ENCODE data around the gene PCF11. TPM values are rescaled to one million over a fixed set of nuclear protein-coding genes. Genes with fewer than 3 reads are reported as not detected.

Gene PCF11
- total RNA-seq, 4 donors from 2014 or later: 53.1 to 153 (median 75.3) TPM

GRCh38 chr11:83192606-83193245 lies 35.8 kb downstream of the PCF11 start:
- no peak for DNase-seq
- peak overlapping the region; percentile 69 to 92 (median 86) for H3K4me3 ChIP-seq
- H3K27ac ChIP-seq: peak overlapping the region; percentile 88 to 93 (median 90)
- no peaks in the 10 kb centered on the region for H3K27me3 ChIP-seq
- TF ChIP-seq POLR2A (IDR thresholded peaks at IDR 0.05) (no peak), CTCF (IDR thresholded peaks at IDR 0.05) (no peak)
- H3K4me1 ChIP-seq: peaks cover 0 to 23% (median 6%) of the 10 kb centered on the region in 4 donors
- no peaks in the 10 kb centered on the region for H3K9me3 ChIP-seq
- peaks cover 0 to 33% (median 0%) of the 10 kb centered on the region in 3 donors for H3K36me3 ChIP-seq

- H3K27me3 ChIP-seq: no peaks in the 10 kb centered on the region
- H3K27ac ChIP-seq: peak within 1 kb of the TSS; percentile 88 to 93 (median 90)
- peaks cover 0 to 31% (median 0%) of the 10 kb centered on the region in 3 donors for H3K36me3 ChIP-seq
- DNase-seq: peak; percentile 91 to 97 (median 91)
- TF ChIP-seq POLR2A (IDR thresholded peaks at IDR 0.05) (peak in 1 of 2 donors; percentile 27), CTCF (IDR thresholded peaks at IDR 0.05) (peak in 3 of 6 experiments; percentile 6 to 35 (median 21))
- peak within 1 kb of the TSS; percentile 69 to 92 (median 86) for H3K4me3 ChIP-seq
- H3K9me3 ChIP-seq: no peaks in the 10 kb centered on the region
- H3K4me1 ChIP-seq: peaks cover 0 to 23% (median 6%) of the 10 kb centered on the region in 4 donors
These were observed 36.7 kb downstream of the PCF11 start, which contains the start of gene ANKRD42 for GRCh38 chr11:83193315-83194280. Gene ANKRD42 (plus strand): TSS chr11:83193712. CDS start chr11:83194671, 959 bp downstream.

GRCh38 chr11:83194281-83195142 lies 37.6 kb downstream of the PCF11 start:
- Histone ChIP-seq H3K27ac (peak overlapping the region; percentile 88 to 93 (median 90)), H3K4me3 (peak overlapping the region; percentile 69 to 92 (median 86)), H3K27me3 (no peaks in the 10 kb centered on the region), H3K4me1 (peaks cover 0 to 23% (median 6%) of the 10 kb centered on the region in 4 donors), H3K9me3 (no peaks in the 10 kb centered on the region), H3K36me3 (peaks cover 0 to 22% (median 0%) of the 10 kb centered on the region in 3 donors)
- DNase-seq: peak; percentile 68 to 83 (median 76)
- TF ChIP-seq POLR2A (IDR thresholded peaks at IDR 0.05) (peak; percentile 10 to 21), CTCF (IDR thresholded peaks at IDR 0.05) (no peak)

- H3K4me3 ChIP-seq: peak overlapping the region in 3 of 4 donors; percentile 69 to 87 (median 86)
- H3K4me1 ChIP-seq: peaks cover 0 to 23% (median 6%) of the 10 kb centered on the region in 4 donors
- H3K36me3 ChIP-seq: peaks cover 0 to 16% (median 0%) of the 10 kb centered on the region in 3 donors
- H3K9me3 ChIP-seq: no peaks in the 10 kb centered on the region
- H3K27ac ChIP-seq: peak overlapping the region in 3 of 4 donors; percentile 88 to 93 (median 88)
- TF ChIP-seq POLR2A (IDR thresholded peaks at IDR 0.05) (no peak), CTCF (IDR thresholded peaks at IDR 0.05) (no peak)
- DNase-seq: no peak
- H3K27me3 ChIP-seq: no peaks in the 10 kb centered on the region
These were observed 38.2 kb downstream of the PCF11 start for GRCh38 chr11:83195143-83195466.

- Histone ChIP-seq H3K27ac (no peak overlapping the region), H3K4me1 (peaks cover 0 to 23% (median 6%) of the 10 kb centered on the region in 4 donors), H3K9me3 (no peaks in the 10 kb centered on the region), H3K27me3 (no peaks in the 10 kb centered on the region), H3K36me3 (peaks cover 0 to 10% (median 0%) of the 10 kb centered on the region in 3 donors), H3K4me3 (no peak overlapping the region)
- DNase-seq: no peak
- TF ChIP-seq CTCF (IDR thresholded peaks at IDR 0.05) (no peak), POLR2A (IDR thresholded peaks at IDR 0.05) (no peak)
These were observed 38.7 kb downstream of the PCF11 start for GRCh38 chr11:83195649-83196048.

All from Peyer's patch (tissue), 4 donors.